K562 (cell line): ENCODE results near the gene KCNK3. TPM values are rescaled to one million over a fixed set of nuclear protein-coding genes. Genes with fewer than 3 reads are reported as not detected.

Experiments
- ARID2 ChIP-seq: fragments of 450-650 bp; IDR thresholded peaks from 2 replicates; pipeline ENCODE4 v1.6.1; 2017; ENCODE audit warnings: antibody characterized with exemption, mild to moderate bottlenecking
- BRD9 ChIP-seq: fragments of 450-650 bp; IDR thresholded peaks from 2 replicates; pipeline ENCODE4 v1.6.1; 2018; ENCODE audit warnings: low read depth; ENCODE audit not compliant: partially characterized antibody
- CEBPG ChIP-seq, 3 experiments: fragments of 200-800 bp in 1 of 3; sonication (Bioruptor generic) in 1 of 3; sonication (generic) in 1 of 3; formaldehyde crosslinking in 1 of 3; IDR thresholded peaks in 2 of 3; conservative IDR thresholded peaks in 1 of 3; 2 replicates each; pipeline versions ENCODE4 v1.6.1 to v1.8.0; 2016 to 2022; ENCODE audit warnings: missing compliant biosample characterization in 2 of 3, missing genetic modification characterization in 2 of 3, mild to moderate bottlenecking in 1 of 3, missing genetic modification reagents in 1 of 3
- CGGBP1 ChIP-seq: fragments of 250-450 bp; sonication (Bioruptor Pico); IDR thresholded peaks from 2 replicates; pipeline ENCODE4 v1.9.0; 2021; ENCODE audit warnings: mild to moderate bottlenecking
- ILF3 ChIP-seq: fragments of 450-650 bp; IDR thresholded peaks from 2 replicates; pipeline ENCODE4 v1.6.1; 2018; ENCODE audit warnings: antibody characterized with exemption, mild to moderate bottlenecking, moderate library complexity, borderline replicate concordance
- KLF16 ChIP-seq: IDR thresholded peaks from 2 replicates; pipeline ENCODE4 v1.6.1; 2016; ENCODE audit warnings: antibody characterized with exemption
- MBD1 ChIP-seq: fragments of 250-450 bp; sonication (Bioruptor Pico); IDR thresholded peaks from 2 replicates; pipeline ENCODE4 v1.8.0; 2022; ENCODE audit warnings: inconsistent platforms
- MTA2 ChIP-seq: fragments of 450-650 bp; IDR thresholded peaks from 2 replicates; pipeline ENCODE4 v1.6.1; 2016; ENCODE audit warnings: low read depth
- NR0B1 ChIP-seq: fragments of 450-650 bp; IDR thresholded peaks from one replicate; pipeline ENCODE4 v1.6.1; 2018; ENCODE audit warnings: mild to moderate bottlenecking, moderate library complexity; ENCODE audit not compliant: partially characterized antibody
- NR4A1 ChIP-seq, 2 experiments: fragments of 250-450 bp in 1 of 2; fragments of 450-650 bp in 1 of 2; sonication (Bioruptor Pico) in 1 of 2; IDR thresholded peaks; 2 replicates each; pipeline versions ENCODE4 v1.4.0 to v1.6.1; 2016 to 2020; ENCODE audit warnings: mild to moderate bottlenecking in 2 of 2, missing compliant biosample characterization in 1 of 2, missing genetic modification characterization in 1 of 2, moderate library complexity in 1 of 2
- THAP7 ChIP-seq: fragments of 250-450 bp; sonication (Bioruptor Pico); IDR thresholded peaks from 2 replicates; pipeline ENCODE4 v1.5.0; 2021
- ZKSCAN3 ChIP-seq: fragments of 250-450 bp; sonication (Bioruptor Pico); IDR thresholded peaks from 2 replicates; pipeline ENCODE4 v1.4.0; 2020
- ZNF436 ChIP-seq: fragments of 250-450, 450-650 bp; sonication (Bioruptor Pico); formaldehyde crosslinking; IDR thresholded peaks from 2 replicates; pipeline ENCODE4 v1.7.0; 2020; ENCODE audit warnings: mild to moderate bottlenecking
- ZNF695 ChIP-seq: fragments of 450-650 bp; formaldehyde crosslinking; IDR thresholded peaks from 2 replicates; pipeline ENCODE4 v1.4.0; 2020; ENCODE audit warnings: mild to moderate bottlenecking, moderate library complexity
- polyA plus RNA-seq, 8 experiments: library from polyadenylated mRNA; depleted of rRNA in 4 of 8; stranded (reverse) in 5 of 8; unstranded in 3 of 8; fragments of >200 nt; fragmentation: Nextera tagmentation in 2 of 8; fragmentation: Illumina TruSeq in 1 of 8; extraction: Ambion mirVana in 2 of 8; extraction: Trizol in 1 of 8; gene quantifications; 2 replicates each; pipeline versions ENCODE4 v1.2.1 to v1.2.3, GENCODE V29; 2011 to 2014; ENCODE audit warnings: inconsistent platforms in 1 of 8, missing spikeins in 1 of 8
- total RNA-seq, 7 experiments: library from RNA; depleted of rRNA in 6 of 7; stranded (reverse); fragments of >200 nt in 6 of 7; fragmentation: Illumina TruSeq in 2 of 7; extraction: Trizol in 2 of 7; gene quantifications; 2 replicates each; pipeline versions ENCODE4 v1.2.1 to v1.2.3, GENCODE V29; 2011 to 2021; ENCODE audit warnings: low replicate concordance in 1 of 7
- TF ChIP-seq, protein P1 (sequence below): fragments of 450-650 bp; IDR thresholded peaks from 2 replicates; pipeline ENCODE4 v1.6.1; 2018; ENCODE audit not compliant: partially characterized antibody
- TF ChIP-seq, protein P2 (sequence below): fragments of 250-450 bp; sonication (Bioruptor Pico); IDR thresholded peaks from 2 replicates; pipeline ENCODE4 v1.8.0; 2022; ENCODE audit warnings: inconsistent platforms, mild to moderate bottlenecking, moderate library complexity, borderline replicate concordance

Gene KCNK3
- total and polyA plus RNA-seq, 9 of the 15 experiments (the other 6 are each of a cell fraction or from before 2014, with no cell fraction given) = 0.01 to 0.20 (median 0.07) TPM; not detected in 5

DNA sequence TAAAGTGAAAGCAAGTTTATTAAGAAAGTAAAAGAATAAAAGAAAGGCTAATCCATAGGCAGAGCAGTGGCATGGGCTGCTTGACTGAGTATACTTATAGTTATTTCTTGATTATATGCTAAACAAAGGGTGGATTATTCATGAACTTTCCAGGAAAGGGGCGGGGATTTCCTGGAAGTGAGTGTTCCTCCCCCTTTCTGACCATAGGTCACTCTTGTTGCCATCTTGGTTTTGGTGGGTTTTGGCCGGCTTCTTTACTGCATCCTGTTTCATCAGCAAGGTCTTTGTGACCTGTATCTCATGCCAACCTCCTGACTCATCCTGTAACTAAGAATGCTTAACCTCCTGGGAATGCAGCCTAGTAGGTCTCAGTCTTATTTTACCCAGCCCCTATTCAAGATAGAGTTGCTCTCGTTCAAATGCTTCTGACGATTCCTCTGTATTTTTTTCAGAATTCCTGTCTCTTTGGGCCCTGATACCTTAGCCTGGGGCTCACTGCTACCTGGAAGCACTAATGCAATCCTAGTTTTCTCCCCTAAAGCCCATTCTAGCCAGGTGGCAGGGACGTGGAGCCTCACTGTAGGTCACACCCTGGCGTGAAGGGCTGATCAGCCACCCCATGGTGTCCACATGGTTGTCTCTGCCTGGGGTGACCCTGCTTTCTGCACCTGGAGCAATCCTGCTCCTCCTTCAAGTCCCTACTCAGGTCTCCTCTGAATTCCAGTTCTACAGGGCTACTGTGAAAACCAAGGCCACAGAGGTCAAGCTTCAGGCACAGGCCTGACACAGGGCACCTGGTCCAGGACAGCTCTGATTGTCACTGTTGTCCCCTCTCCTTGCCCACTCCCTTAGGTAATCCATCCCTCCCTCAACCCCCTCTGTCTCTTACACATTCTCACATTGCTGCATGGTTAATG is 65.6 kb downstream of the KCNK3 start (continued):
- TF ChIP-seq, protein P1, sequence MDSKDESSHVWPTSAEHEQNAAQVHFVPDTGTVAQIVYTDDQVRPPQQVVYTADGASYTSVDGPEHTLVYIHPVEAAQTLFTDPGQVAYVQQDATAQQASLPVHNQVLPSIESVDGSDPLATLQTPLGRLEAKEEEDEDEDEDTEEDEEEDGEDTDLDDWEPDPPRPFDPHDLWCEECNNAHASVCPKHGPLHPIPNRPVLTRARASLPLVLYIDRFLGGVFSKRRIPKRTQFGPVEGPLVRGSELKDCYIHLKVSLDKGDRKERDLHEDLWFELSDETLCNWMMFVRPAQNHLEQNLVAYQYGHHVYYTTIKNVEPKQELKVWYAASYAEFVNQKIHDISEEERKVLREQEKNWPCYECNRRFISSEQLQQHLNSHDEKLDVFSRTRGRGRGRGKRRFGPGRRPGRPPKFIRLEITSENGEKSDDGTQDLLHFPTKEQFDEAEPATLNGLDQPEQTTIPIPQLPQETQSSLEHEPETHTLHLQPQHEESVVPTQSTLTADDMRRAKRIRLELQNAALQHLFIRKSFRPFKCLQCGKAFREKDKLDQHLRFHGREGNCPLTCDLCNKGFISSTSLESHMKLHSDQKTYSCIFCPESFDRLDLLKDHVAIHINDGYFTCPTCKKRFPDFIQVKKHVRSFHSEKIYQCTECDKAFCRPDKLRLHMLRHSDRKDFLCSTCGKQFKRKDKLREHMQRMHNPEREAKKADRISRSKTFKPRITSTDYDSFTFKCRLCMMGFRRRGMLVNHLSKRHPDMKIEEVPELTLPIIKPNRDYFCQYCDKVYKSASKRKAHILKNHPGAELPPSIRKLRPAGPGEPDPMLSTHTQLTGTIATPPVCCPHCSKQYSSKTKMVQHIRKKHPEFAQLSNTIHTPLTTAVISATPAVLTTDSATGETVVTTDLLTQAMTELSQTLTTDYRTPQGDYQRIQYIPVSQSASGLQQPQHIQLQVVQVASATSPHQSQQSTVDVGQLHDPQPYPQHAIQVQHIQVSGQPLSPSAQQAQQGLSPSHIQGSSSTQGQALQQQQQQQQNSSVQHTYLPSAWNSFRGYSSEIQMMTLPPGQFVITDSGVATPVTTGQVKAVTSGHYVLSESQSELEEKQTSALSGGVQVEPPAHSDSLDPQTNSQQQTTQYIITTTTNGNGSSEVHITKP = no peak
- TF ChIP-seq ILF3 (no peak), CGGBP1 (CRISPR knock-in tag) (no peak), NR0B1 (no peak), ZKSCAN3 (CRISPR knock-in tag) (no peak), MBD1 (CRISPR knock-in tag) (no peak), KLF16 (peak; percentile 66; the same call in 1 of the 2 replicates), NR4A1 (CRISPR knock-in tag; IDR thresholded peaks at IDR 0.05) (peak; percentile 81; the same call in 1 of the 2 replicates), NR4A1 (tag; IDR thresholded peaks at IDR 0.05) (peak; percentile 94), MTA2 (no peak; the same call in 1 of the 2 replicates), BRD9 (peak; percentile 74), ZNF436 (no peak), ARID2 (no peak), CEBPG (CRISPR knock-in tag; IDR thresholded peaks at IDR 0.05) (peak; percentile 98), CEBPG (tag; conservative IDR thresholded peaks at IDR 0.05 in 1 of 2, IDR thresholded peaks at IDR 0.05 in 1 of 2) (peak; percentile 74 to 95), THAP7 (CRISPR knock-in tag) (no peak), ZNF695 (CRISPR knock-in tag) (no peak)
- TF ChIP-seq, protein P2, sequence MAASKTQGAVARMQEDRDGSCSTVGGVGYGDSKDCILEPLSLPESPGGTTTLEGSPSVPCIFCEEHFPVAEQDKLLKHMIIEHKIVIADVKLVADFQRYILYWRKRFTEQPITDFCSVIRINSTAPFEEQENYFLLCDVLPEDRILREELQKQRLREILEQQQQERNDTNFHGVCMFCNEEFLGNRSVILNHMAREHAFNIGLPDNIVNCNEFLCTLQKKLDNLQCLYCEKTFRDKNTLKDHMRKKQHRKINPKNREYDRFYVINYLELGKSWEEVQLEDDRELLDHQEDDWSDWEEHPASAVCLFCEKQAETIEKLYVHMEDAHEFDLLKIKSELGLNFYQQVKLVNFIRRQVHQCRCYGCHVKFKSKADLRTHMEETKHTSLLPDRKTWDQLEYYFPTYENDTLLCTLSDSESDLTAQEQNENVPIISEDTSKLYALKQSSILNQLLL (CRISPR knock-in tag) = no peak
